ENCODE results near the gene KRT17.
"Not testable (repeated sequence)": the region's sequence is repeated elsewhere in the genome, so short reads cannot be mapped to it uniquely, and the experiment has no call there.

Gene KRT17

GRCh38 chr17:41583137-41584127 lies 40.9 kb downstream of the KRT17 start:
- Histone ChIP-seq H3K4me2 (ENCODE audit: low read length) (no peak overlapping the region), H3K79me2 (ENCODE audit: low read length) (no peaks in the 10 kb centered on the region), H3K9me3 (ENCODE audit: insufficient read depth, low read length) (no peaks in the 10 kb centered on the region), H3K36me3 (replicated peaks; ENCODE audit: low read depth, low read length) (no peaks in the 10 kb centered on the region), H3K9ac (ENCODE audit: low read length) (no peak overlapping the region), H3K27me3 (ENCODE audit: low read depth, low read length) (peaks cover 16% of the 10 kb centered on the region), H3K4me1 (ENCODE audit: low read length) (no peaks in the 10 kb centered on the region; the same call in 1 of the 2 replicates), H3K27ac (ENCODE audit: low read length) (no peak overlapping the region), H2AFZ (ENCODE audit: low read depth, low read length) (no peak overlapping the region), H3K4me3 (ENCODE audit: low read length) (no peak overlapping the region), H4K20me1 (ENCODE audit: insufficient read depth, low read length) (no peaks in the 10 kb centered on the region)
- no peak for TF ChIP-seq EZH2phosphoT487 (IDR thresholded peaks at IDR 0.05; ENCODE audit: low read depth)
- no peak for TF ChIP-seq CTCF (IDR thresholded peaks at IDR 0.05; ENCODE audit: low read depth, low read length)

- peaks cover 16% of the 10 kb centered on the region for H3K27me3 ChIP-seq (ENCODE audit: low read depth, low read length)
- H3K9me3 ChIP-seq (ENCODE audit: insufficient read depth, low read length); H2AFZ ChIP-seq (ENCODE audit: low read depth, low read length); H3K4me1 ChIP-seq (ENCODE audit: low read length); H3K27ac ChIP-seq (ENCODE audit: low read length); H3K4me3 ChIP-seq (ENCODE audit: low read length); H4K20me1 ChIP-seq (ENCODE audit: insufficient read depth, low read length); H3K79me2 ChIP-seq (ENCODE audit: low read length); H3K9ac ChIP-seq (ENCODE audit: low read length); H3K4me2 ChIP-seq (ENCODE audit: low read length); H3K36me3 ChIP-seq (replicated peaks; ENCODE audit: low read depth, low read length): not testable (repeated sequence)
Measured at GRCh38 chr17:41582061-41582968, 42.1 kb downstream of the KRT17 start.

GRCh38 chr17:41581366-41582060 lies 42.9 kb downstream of the KRT17 start:
- TF ChIP-seq CTCF (IDR thresholded peaks at IDR 0.05; ENCODE audit: low read depth, low read length) (no peak), EZH2phosphoT487 (IDR thresholded peaks at IDR 0.05; ENCODE audit: low read depth) (no peak)
- Histone ChIP-seq H3K4me3 (ENCODE audit: low read length) (no peak overlapping the region), H3K27me3 (ENCODE audit: low read depth, low read length) (peaks cover 16% of the 10 kb centered on the region), H3K36me3 (replicated peaks; ENCODE audit: low read depth, low read length) (no peaks in the 10 kb centered on the region), H3K4me1 (ENCODE audit: low read length) (no peaks in the 10 kb centered on the region; the same call in 1 of the 2 replicates), H3K27ac (ENCODE audit: low read length) (no peak overlapping the region), H2AFZ (ENCODE audit: low read depth, low read length) (no peak overlapping the region), H3K9me3 (ENCODE audit: insufficient read depth, low read length) (no peaks in the 10 kb centered on the region), H4K20me1 (ENCODE audit: insufficient read depth, low read length) (no peaks in the 10 kb centered on the region), H3K4me2 (ENCODE audit: low read length) (no peak overlapping the region), H3K9ac (ENCODE audit: low read length) (no peak overlapping the region), H3K79me2 (ENCODE audit: low read length) (no peaks in the 10 kb centered on the region)

- no peak overlapping the region for H2AFZ ChIP-seq (ENCODE audit: low read depth, low read length)
- H3K4me3 ChIP-seq (ENCODE audit: low read length): no peak overlapping the region
- no peaks in the 10 kb centered on the region for H4K20me1 ChIP-seq (ENCODE audit: insufficient read depth, low read length)
- peaks cover 16% of the 10 kb centered on the region for H3K27me3 ChIP-seq (ENCODE audit: low read depth, low read length)
- no peaks in the 10 kb centered on the region for H3K79me2 ChIP-seq (ENCODE audit: low read length)
- no peak overlapping the region for H3K27ac ChIP-seq (ENCODE audit: low read length)
- H3K36me3 ChIP-seq (replicated peaks; ENCODE audit: low read depth, low read length): no peaks in the 10 kb centered on the region
- no peak overlapping the region for H3K4me2 ChIP-seq (ENCODE audit: low read length)
- TF ChIP-seq CTCF (IDR thresholded peaks at IDR 0.05; ENCODE audit: low read depth, low read length) (no peak), EZH2phosphoT487 (IDR thresholded peaks at IDR 0.05; ENCODE audit: low read depth) (no peak)
- H3K4me1 ChIP-seq (ENCODE audit: low read length): no peaks in the 10 kb centered on the region; the same call in 1 of the 2 replicates
- H3K9ac ChIP-seq (ENCODE audit: low read length): no peak overlapping the region
- no peaks in the 10 kb centered on the region for H3K9me3 ChIP-seq (ENCODE audit: insufficient read depth, low read length)
Measured at GRCh38 chr17:41580687-41581365, 43.5 kb downstream of the KRT17 start.

Data from OCI-LY3 (cell line).